GM18517 (cell line): Measurements from ENCODE around the gene RTN3.
"Not testable (repeated sequence)": the region's sequence is repeated elsewhere in the genome, so short reads cannot be mapped to it uniquely, and the experiment has no call there.

Experiments used
- ATAC-seq: cut with Tn5 transposase; IDR thresholded peaks from one replicate; pipeline ENCODE4 v1.9.1; 2021; ENCODE audit warnings: mild to moderate bottlenecking, moderate library complexity; ENCODE audit not compliant: unreplicated experiment

RTN3 gene

DNA sequence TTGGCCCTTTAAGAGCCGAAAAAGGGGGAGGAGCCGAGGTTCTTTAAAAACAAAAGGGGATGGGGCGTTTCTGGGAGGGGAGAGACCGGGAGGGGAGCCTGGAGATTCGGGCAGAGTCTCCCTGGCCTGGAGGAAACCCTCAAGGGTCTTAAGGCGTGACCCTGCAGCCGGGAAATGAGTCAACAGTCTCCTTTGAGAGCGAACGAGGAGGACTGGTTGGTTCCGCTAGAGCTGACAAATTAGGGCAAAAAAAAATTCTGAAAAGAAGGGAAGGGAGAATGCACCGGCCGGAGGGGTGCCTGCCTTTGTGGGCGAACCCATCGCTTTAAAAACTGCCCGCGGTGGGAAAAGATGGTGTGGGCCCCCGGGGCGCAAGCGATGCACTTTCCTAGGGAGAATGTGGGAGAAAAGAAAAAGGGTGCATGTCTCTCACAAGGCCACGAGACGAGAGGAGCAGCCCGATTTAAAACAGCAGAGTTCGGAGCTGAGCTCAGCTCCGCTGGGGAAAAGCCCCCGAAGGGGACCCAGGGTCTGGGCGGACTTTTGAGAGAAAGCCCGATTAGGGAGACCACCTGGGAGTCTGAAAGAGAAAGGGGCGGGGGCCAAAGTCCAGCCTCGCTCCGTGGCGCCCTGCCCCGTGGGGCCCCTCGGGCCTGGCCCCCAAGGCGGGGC is 86.4 kb downstream of the RTN3 start:
- no peak for ATAC-seq

DNA sequence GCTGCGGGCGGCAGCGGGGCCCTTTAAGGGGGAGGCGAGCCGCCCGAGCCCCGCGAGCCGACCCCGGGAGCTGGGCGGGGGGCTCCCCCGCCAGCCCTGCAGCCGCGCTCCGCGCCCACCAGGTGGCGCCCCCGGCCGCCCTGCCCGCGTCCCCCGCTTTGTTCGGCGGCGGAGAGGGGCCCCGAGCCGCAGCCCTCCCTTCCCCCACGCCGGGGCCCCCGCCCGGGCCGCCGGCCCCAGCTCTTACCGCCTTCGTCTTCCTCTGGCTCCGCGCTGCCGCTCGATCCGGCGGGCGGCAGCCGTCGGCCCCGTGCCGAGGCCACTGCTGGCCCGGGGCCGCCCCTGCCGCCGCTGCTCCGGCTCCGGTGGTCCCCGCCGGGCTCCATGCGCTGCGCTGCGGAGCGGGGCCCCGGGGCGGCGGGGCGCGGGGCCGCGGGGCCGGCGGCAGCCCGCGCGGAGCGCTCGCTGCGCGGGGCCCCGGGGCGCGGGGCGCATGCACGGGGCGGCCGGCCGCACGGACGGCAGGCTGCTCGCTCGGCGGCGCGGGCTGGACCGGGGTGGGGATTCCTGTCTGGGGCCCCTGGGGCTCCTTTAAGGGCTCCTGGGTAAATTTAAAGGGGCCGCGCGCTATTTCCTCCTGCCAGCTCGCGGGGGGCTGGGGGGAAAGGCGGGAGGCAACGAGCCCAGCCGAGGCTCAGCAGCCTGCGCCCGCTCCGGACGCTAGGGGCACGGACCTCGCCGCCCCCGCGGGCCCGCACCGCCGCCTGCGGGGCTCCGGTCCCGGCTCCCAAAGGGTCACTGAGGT is 87.1 kb downstream of the RTN3 start, which contains the start of gene ZFTA:
Gene ZFTA, minus strand, starts transcription at position 539 of the 805 bp plus-strand sequence. Its CDS starts 153 bp downstream, at position 386.
- ATAC-seq: no peak

- ATAC-seq: no peak
Observed at GRCh38 chr11:63769042-63769713, 87.9 kb downstream of the RTN3 start.

- ATAC-seq: no peak
Observed at GRCh38 chr11:63769714-63770455, 88.6 kb downstream of the RTN3 start.

DNA sequence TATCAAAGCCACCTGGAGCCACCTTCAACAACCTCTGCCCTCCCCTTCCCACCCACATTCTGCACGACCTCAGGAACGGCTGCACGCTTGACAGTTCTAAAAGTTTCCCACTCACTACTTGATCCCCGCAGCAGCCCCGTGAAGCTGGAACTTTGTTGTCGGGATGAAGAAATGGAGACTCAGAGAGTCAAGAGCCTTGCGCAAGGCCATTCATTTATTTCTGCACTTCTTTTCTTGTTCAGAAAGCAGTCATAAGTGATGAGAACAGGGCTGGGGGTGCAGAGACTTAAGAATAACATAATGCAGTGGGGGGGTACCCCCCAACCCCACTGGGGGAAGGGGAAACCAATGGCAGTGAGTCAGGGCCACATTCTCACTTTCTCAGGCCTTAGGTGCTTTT is 89.5 kb downstream of the RTN3 start:
- no peak for ATAC-seq

- not testable (repeated sequence) for ATAC-seq
Observed at GRCh38 chr11:63771741-63772318, 90.5 kb downstream of the RTN3 start.

DNA sequence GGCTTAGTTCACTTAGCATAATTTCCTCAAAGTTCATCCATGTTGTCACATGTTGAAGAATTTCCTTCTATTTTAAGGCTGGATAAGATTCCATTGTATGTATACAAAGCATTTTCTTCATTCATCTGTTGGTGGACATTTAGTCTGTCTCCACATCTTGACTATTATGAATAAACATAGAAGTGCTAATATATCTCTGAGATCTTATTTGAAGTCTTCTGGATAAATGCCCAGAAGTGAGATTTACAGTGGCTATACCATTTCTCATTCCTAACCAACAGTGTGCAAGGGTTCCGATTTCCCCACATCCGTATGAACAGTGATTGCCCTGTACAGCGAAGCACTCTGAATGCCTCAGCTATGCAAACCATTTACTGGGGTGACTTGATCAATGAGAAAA is 93.9 kb downstream of the RTN3 start:
- no peak for ATAC-seq

DNA sequence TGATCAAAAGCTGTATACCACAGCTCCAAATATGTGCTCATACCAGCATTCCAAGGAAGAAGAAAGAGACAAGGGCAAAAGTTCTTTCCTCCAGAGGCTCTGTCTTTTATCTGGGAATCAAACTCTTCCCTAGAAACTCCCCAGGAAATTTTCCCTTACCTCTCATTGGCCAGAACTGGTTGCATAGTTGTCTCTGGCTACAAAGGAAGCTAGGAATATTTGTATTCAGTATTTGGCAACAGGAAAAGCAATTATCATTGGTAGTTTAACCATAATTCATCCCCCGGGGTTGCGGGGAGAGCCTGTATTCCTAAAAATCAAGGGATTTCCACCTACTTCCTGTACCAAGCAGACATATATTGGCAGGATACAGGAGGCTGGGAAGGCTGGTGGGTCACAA is 97.7 kb downstream of the RTN3 start:
- no peak for ATAC-seq

DNA sequence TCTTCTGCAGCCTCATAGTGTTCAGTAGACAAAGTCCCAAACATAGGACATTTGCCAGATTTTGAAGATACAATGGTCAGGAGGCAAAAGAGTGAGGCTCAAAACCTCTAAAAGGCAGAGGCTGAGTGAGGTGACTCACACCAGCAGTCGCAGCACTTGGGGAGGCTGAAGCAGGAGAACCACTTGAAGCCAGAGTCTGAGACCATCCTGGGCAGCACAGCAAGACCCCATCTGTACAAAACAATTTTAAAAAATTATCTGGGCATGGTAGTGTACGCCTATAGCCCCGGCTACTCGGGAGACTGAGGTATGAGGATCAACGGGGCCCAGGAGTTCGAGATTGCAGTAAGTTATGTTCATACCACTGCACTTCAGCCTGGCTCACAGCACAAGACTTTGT is 101.4 kb downstream of the RTN3 start:
- no peak for ATAC-seq

GRCh38 chr11:63783925-63784592 is 102.8 kb downstream of the RTN3 start:
- ATAC-seq: no peak

GRCh38 chr11:63785823-63786222 is 104.5 kb downstream of the RTN3 start:
- ATAC-seq: no peak

DNA sequence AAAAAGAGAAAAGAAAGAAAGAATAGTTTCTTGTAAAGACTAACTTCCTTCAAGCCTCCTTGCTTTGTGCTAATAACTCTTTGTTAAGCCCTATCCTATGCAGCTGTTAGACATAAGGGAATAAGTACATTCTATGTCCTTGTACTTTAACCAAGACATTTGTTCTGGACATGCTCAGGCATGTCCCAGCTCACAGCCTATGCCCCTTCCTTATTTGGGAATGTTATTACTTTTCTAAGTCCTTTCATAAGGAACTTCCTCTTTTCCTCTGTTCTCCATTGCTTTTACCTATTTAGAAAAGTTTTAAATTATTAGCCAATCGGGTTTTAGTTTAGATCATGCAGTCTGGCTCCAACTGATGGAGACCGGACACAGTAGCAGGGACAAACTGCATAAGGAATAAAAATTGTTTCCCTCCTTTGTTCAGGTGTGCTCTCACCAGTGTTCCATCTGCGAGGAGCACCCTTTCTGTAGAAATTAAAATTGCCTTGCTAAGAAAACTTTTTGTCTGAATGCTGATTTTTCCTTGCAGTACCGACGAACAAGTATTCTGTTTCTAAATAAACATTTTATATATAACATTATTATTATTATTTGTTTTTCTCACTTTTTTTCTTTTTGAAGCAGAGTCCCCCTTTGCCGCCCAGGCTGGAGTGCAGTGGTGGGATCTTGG is 110.3 kb downstream of the RTN3 start:
- no peak for ATAC-seq

GRCh38 chr11:63793161-63793560 is 111.9 kb downstream of the RTN3 start:
- ATAC-seq: no peak

- ATAC-seq: no peak
Observed at GRCh38 chr11:63795066-63795465, 113.8 kb downstream of the RTN3 start.

DNA sequence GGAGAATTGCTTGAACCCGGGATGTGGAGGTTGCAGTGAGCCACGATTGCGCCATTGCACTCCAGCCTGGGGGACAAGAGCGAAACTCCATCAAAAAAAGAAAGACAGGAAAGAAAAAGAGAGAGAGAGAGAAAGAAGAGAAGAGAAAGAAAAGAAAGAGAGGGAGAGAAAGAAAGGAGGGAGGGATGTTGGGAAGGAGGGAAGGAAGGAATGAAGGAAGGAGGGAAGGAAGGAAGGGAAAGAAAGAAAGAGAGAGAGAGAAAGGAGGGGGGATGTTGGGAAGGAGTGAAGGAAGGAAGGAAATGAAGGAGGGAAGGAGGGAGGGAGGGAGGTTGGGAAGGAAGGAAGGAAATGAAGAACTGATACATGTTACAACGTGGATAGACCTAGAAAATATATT is 119.6 kb downstream of the RTN3 start:
- no peak for ATAC-seq

- no peak for ATAC-seq
Observed at GRCh38 chr11:63802637-63803414, 121.5 kb downstream of the RTN3 start.

DNA sequence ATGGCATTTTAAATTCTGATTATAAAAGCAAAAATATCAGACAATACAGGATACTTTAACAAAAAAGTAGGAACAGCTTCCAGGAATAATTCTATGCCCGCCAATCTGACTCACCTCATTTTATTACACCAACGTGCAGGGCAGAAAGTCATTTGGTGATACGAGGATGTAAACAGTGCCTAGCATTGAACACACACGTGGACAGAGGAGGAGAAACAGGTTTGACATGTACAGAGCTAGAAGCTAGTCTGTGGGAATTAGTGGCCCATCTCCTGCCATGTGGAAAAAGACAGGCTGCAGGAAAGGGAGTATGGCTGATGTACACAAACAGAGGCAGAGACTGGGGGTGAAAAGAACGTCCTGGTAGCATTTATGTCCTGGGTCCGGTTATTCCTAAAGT is 123.0 kb downstream of the RTN3 start:
- no peak for ATAC-seq

DNA sequence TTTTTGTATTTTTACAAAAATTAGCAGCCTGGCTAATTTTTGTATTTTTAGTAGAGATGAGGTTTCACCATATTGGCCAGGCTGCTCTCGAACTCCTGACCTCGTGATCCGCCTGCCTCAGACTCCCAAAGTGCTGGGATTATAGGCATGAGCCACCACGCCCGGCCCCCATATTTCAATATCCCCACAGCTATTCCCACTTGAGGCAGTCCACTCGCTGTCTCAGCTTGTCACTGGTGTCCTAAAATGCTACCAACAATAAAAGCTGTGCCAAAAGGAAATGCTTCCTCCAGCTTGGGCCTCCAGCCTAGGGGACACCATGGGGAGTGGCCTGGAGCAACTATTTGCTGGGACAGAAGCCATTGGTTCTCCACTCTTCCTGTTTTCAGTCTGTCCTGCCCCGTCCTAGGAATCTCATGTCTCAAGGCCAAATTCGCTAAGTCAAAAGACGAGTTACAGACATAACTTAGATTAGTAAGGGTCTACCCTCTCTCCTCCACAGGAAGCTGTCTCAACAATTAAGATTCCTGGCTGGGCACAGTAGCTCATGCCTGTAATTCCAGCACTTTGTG is 124.6 kb downstream of the RTN3 start:
- ATAC-seq: no peak
